Spleen (tissue), 7 donors: ENCODE measurements around the gene C4orf50.

Experiments used
- POLR2A ChIP-seq, 3 donors: fragments of 450-650 bp; IDR thresholded peaks; one replicate each; pipeline ENCODE4 v1.5.1; 2017; ENCODE audit warnings: antibody characterized with exemption in 3 of 3, mild to moderate bottlenecking in 1 of 3
- POLR2AphosphoS5 ChIP-seq, 3 donors: sonication (generic); formaldehyde crosslinking; IDR thresholded peaks; one replicate each; pipeline ENCODE4 v1.5.1; 2017; ENCODE audit warnings: antibody characterized with exemption in 3 of 3
- TF ChIP-seq, protein P1 (sequence below), 11 experiments: fragments of 200-600 bp in 7 of 11; fragments of 450-650 bp in 4 of 11; sonication (generic) in 4 of 11; IDR thresholded peaks in 8 of 11; conservative IDR thresholded peaks in 3 of 11; 1 replicate in 7 of 11; 2 replicates in 4 of 11; pipeline versions ENCODE4 v1.4.0 to v1.8.0; 2016 to 2021; ENCODE audit warnings: antibody characterized with exemption in 11 of 11, inconsistent platforms in 4 of 11, mild to moderate bottlenecking in 1 of 11
- donor health status: DM: no; HTN: no; CAD: no; lungs with moderate emphysema.
- donor health status: DM: no; HTN: no; CAD: no.
- donor health status: DM: no; HTN: no; CAD: no.

DNA sequence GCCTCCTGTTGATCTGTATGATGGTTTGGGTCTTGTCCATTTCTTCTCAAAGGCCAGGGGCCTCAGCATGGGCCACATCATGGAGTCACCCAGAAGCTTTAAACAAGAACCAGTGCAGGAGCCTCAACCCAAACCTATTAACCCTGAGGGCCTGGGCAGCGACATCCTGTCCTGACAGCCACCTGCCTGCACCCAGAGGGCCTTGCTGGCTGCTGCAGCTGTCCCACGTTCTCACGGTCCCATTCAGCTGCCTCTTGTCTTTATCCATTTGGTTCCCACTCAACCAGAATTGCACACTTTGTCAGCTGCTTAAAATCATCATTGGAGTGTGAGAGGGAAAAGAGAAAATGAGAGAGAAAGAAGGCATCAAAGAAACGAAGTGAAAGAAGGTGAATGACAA, 21.6 kb downstream of the C4orf50 start:
- TF ChIP-seq, protein P1, sequence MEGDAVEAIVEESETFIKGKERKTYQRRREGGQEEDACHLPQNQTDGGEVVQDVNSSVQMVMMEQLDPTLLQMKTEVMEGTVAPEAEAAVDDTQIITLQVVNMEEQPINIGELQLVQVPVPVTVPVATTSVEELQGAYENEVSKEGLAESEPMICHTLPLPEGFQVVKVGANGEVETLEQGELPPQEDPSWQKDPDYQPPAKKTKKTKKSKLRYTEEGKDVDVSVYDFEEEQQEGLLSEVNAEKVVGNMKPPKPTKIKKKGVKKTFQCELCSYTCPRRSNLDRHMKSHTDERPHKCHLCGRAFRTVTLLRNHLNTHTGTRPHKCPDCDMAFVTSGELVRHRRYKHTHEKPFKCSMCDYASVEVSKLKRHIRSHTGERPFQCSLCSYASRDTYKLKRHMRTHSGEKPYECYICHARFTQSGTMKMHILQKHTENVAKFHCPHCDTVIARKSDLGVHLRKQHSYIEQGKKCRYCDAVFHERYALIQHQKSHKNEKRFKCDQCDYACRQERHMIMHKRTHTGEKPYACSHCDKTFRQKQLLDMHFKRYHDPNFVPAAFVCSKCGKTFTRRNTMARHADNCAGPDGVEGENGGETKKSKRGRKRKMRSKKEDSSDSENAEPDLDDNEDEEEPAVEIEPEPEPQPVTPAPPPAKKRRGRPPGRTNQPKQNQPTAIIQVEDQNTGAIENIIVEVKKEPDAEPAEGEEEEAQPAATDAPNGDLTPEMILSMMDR (IDR thresholded peaks at IDR 0.05 in 8 of 11, conservative IDR thresholded peaks at IDR 0.05 in 3 of 11): no peak
- no peak for TF ChIP-seq POLR2AphosphoS5 (IDR thresholded peaks at IDR 0.05)
- no peak for TF ChIP-seq POLR2A (IDR thresholded peaks at IDR 0.05)
